Right lung (tissue), 5 donors: ENCODE measurements around the gene LAYN. TPM values are rescaled to one million over a fixed set of nuclear protein-coding genes. Genes with fewer than 3 reads are reported as not detected.

Experiments
- DNase-seq, 2 donors: peaks; one replicate each; pipeline ENCODE4 v3.0.0-alpha.2; 2013
- polyA plus RNA-seq, 5 donors: library from polyadenylated mRNA; unstranded; fragments of 120-200 nt; gene quantifications; one replicate each; pipeline versions ENCODE4 v1.2.1 to v1.2.3, GENCODE V29; 2013; ENCODE audit warnings: inconsistent platforms in 1 of 5, low replicate concordance in 1 of 5; ENCODE audit not compliant: insufficient read length in 5 of 5, insufficient read depth in 1 of 5

The LAYN gene
- polyA plus RNA-seq, 5 donors: 11.5 to 18.7 (median 16.9) TPM

DNA sequence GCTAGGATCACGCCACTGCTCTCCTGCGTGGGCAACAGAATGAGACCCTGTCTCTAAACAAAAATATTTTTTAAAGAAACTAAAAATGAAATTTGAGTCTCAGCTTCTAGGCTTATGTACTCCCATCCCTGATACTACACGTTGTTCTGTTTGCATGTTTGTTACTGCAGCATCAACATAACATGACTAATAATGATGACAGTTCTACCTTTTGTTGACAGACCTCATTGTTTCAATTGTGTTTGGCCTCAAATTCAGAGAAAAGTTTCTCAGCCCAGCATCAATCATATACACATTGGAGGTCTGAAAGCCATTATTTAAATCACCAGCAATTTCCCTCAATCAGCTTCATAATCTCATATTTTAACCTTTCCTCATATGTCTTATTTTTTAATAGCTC lies 20.8 kb downstream of the LAYN start:
- DNase-seq: no peak

DNA sequence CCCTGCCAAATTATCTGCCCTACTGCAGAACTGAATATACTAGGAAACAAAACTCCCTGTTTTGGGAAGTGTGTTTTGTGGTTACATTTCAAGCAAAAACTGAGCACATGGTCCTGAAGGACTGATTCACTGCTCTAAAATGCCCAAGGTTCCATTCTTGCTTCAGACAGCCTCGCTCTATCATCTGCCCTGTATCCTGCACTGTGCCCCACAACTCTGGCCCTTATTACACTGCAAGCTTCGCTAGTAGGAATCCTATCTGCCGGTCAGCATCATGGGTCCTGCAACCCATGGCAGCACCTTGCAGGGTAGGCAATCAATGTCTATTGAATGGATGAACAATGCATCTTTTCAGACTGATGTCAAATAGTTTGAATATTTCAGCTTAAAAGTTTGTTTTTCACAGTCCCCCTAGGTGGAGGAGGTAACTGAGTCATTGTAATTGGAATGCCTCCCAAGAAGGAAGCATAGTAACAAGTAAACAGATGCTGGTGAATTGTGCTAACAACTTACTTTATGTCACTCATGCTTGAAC lies 21.3 kb downstream of the LAYN start:
- no peak for DNase-seq

DNA sequence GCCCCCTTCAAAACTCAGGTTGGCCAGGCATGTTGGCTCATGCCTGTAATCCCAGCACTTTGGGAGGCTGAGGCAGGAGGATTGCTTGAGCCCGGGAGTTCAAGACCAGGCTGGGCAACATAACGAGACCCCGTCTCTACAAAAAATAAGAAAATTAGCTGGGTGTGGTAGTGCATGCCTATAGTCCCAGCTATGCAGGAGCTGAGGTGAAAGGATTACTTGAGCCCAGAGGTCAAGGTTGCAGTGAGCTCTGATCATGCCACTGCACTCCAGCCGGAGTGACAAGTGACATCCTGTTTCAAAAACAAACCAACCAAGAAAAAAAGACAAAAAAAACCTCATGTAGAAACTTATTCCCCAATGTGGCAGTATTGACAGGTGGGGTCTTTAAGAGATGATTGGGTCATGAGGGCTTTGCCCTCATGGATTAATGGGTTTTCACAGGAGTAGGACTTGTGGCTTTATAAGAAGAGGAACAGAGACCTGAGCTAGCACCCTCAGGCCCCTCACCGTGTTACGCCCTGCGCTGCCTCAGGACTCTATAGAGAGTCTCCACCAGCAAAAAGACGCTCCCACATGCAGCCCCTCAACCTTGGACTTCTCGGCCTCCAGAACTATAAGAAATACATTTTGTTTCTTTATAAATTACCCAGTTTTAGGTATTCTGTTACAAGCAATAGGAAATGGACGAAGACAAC lies 22.3 kb downstream of the LAYN start:
- no peak for DNase-seq

DNA sequence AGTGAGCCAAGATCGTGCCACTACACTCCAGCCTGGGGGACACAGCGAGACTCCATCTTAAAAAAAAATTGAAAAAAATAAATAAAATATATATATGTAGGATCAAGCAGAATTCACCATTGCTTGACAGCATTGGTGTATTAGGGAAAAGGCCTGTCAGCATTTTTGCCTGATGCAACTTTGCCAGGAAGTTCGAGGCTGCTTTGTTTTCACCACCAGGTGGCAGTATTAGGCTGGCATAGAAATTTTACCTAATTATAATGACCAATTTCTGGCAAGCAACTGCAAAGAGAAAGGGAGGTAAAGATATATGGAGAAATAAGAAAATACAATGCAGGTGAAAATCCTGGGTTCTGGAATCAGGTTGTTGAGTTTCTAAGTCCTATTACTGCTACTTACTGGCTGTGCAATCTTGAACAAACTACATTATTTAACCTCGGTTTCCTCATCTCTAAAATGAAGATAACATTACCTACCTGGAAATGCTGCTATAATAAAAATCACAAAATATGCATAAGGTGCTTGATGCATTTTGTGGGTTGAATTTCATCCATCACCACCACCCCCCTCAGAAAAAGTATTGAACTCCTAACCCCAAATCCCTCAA lies 24.7 kb downstream of the LAYN start:
- peak; percentile 57 to 77 for DNase-seq

DNA sequence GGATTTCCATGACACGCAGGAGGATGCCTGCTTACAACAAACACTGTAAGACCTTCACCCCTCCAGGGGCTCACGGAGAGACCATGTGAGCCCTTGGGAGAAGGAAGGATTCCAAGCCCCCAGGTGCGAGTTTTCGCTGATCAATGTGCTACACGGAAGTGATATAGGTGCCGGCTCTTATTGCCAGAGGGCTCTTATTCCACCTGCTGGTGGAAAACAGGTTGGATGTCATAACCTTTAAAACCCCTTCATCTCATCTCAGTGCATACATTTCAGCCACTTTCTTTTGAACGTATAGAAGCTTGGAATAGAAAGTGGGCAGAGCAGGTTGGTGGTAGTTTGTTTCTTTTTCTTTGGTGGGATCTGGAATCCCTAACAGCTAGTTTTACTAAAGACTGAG lies 25.8 kb downstream of the LAYN start:
- no peak for DNase-seq

DNA sequence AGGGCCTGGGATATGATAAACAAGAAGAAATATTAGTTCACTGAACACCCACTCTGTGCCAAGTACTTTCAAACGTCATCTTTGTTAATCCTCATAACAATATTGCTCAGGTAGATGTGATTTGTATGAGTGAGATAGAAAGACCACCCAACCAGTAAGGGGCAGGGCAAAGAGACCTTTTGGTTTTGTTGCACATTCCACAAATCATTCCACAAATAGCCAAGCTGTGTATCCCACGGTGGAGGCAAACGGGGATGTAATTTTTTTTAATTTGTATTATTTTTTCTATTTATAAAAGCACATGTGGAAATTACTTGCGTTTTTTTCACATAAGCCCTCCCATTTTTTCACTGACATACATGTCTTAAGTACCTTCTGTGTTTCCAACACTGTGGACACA lies 29.0 kb downstream of the LAYN start:
- no peak for DNase-seq

DNA sequence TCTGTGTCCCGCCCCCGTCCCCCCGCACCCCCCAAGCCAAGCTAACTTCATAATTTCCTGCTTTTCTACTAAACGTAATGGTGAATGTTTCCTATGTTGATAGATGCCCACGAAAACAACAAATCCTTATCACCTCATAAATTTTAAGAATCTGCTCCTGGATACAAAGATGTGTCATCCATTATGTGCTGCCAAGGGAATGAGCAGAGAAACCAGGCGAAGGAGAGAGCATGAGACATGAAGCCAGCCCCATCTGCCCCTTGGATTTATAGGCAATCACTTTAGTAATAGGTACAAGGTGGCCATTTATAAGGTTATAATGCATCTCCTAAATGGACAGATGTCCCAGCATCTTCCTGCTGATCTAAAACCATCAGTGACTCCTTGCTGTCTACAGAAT lies 30.3 kb downstream of the LAYN start:
- no peak for DNase-seq

GRCh38 chr11:111571829-111572501 lies 31.4 kb downstream of the LAYN start:
- no peak for DNase-seq

GRCh38 chr11:111572581-111572980 lies 32.1 kb downstream of the LAYN start:
- no peak for DNase-seq

DNA sequence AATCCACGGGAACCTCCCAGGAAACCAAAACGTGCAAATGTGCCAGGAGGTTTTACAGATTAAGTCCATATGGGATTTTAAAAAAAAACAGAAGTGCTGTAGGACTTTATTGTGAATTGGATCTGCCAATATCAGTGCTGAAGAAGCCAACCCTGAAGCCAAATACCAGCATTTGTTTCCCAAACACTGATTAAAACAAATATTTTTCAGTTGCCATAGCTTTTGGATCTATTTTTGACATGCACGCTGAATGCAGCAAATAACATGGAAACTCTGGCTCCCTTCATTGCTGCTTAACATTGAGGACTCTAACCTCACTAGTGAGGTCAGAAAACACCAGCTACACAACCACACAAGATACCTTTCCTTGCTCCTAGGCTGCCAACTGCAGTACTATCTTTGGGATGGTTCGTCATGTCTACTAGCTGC lies 33.3 kb downstream of the LAYN start:
- no peak for DNase-seq

- no peak for DNase-seq
Measured at GRCh38 chr11:111574373-111575225, 34.1 kb downstream of the LAYN start.

DNA sequence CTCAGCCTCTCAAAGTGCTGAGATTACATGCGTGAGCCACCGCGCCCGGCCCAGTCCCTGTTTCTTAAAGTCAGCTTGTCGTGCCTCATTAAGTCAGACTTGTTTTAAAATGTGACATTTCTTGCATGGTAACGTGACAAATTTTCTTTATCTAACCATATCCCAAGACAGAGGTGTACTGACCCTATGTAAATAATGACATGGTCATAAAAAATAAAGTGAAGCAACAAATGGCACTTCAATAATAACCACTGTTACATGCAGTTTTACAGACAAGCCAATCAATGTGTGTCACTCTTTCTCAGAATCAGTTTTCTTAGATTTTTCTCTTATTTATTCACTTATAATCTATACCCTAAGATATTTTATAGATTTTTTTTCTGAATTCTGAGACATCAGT lies 35.2 kb downstream of the LAYN start:
- no peak for DNase-seq

DNA sequence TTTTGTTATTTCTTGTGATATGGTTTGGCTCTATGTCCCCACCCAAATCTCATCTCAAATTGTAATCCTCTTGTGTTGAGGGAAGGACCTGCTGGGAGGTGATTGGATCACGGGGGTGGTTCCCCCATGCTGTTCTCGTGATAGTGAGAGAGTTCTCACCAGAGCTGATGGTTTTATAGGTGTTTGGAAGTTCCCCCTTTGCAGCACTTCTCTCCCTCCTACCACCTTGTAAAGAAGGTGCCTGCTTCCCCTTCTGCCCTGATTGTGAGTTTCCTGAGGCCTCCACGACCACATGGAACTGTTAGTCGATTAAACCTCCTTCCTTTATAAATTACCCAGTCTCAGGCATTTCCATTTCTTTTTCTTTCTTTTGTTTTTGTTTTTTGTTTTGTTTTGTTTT lies 37.3 kb downstream of the LAYN start:
- DNase-seq: no peak

GRCh38 chr11:111581341-111581740 lies 40.8 kb downstream of the LAYN start:
- no peak for DNase-seq

DNA sequence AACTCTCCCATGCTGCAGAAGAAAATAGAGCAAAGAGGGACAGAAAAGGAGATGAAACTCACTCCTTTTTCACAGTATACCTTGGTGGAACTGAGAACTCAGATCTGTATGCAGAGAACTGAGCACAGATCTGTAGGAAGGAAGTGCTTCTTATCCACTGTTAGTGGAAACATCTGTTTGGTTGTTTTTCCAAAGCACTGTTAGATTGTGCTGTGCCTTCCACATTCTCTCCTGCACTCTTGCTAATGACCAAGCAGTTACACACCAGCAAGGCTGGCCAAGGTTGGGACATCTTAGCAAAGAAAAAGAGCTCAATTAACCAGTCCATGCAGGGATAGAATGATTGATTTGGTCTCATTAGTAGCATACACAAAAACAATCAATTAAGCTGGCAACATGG lies 41.6 kb downstream of the LAYN start:
- DNase-seq: no peak

GRCh38 chr11:111582881-111583280 lies 42.4 kb downstream of the LAYN start:
- DNase-seq: no peak

DNA sequence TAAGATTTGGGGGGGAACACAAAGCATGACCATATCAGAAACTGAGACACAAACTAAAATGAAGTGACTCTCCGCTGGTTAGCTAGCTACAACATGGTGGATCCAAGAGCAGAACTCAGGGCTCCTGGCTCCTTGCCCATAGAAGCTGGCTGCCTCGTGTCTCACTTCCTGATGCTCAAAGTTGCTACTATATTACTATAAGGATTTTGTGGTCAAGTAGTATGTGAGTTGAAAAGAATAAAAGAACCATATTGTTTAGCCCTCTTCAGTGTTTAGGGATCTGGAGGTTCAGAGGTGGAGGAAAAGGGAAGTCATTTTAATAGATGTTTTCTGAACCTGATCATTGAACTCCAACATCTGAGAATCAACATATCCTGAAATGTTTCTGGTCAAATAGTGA lies 44.9 kb downstream of the LAYN start:
- DNase-seq: no peak

- DNase-seq: no peak
Measured at GRCh38 chr11:111586388-111586831, 45.9 kb downstream of the LAYN start.

DNA sequence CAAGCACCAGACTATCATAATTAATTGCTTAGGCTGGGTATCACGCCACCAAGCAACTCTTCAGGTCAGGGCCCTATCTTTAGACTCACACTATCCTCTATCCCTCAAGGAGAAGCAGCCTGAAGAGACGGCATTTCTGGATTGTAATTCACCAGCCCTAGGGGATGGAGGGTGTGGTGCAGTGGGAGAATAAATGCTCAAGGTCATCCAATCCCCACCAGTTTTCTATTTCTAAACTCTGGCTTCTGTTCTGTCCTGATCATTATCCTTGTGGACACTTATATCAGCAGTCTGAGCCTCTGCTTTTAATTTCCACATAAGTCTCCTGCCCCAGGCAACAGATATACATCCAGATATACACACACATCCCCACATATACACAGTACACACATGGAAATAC lies 48.6 kb downstream of the LAYN start:
- no peak for DNase-seq

DNA sequence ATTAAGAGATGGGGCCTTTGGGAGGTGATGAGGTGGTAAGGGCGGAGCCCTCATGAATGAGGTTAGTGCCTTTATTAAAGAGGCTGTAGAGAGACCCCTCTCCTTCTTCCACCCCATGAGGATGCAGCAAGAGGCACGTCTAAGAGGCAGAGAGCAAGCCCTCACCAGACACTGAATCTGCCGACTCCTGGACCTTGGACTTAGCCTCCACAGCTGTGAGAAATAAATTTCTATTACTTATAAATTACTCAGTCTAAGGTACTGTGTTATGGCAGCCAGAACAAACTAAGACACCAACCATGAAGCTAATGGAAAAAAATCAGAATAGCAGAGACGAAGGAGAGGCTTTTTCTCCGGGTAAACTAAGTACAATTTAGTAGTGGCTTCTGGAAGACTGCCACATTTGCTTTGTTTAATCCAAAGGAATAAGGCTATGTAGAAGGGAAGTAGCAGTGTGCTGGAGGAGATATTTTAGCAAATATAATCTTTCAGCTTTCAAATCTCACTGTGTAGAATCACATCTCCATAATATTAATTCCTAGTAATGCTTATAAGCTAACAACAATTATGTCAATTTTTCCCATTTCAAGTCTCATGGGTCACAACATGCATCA lies 49.5 kb downstream of the LAYN start:
- DNase-seq: no peak

- DNase-seq: no peak
Measured at GRCh38 chr11:111591187-111591960, 50.9 kb downstream of the LAYN start.
